ENCODE data around the gene RHPN2. TPM values are rescaled to one million over a fixed set of nuclear protein-coding genes. Genes with fewer than 3 reads are reported as not detected.
"Not testable (repeated sequence)": the region's sequence is repeated elsewhere in the genome, so short reads cannot be mapped to it uniquely, and the experiment has no call there.

The RHPN2 gene
- total and polyA plus RNA-seq, 4 donors: 4.0 to 17.5 (median 11.5) TPM

DNA sequence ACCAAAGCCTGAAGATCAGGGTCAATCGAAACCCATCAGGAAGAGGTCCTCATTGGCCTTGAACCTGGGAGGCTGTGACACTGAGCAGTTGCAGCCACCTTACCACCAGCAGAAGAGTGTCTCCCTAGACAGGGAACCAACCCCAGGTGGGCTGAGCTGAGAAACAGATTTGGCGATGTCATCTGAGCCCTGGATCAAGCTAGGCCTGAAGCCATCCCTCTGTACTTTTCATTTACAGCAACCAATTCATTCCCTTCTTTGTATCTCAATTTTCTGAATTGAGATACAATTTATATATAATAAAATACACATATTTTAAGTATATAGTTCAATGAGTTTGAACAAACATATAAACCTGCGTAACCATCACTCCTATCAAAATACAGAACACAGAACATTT is 14.6 kb downstream of the RHPN2 start:
- Histone ChIP-seq H3K27ac (ENCODE audit: low read depth in 1 of 2, low read length in 1 of 2) (no peak overlapping the region), H3K36me3 (ENCODE audit: control insufficient read depth in 4 of 4, insufficient read depth in 4 of 4, low read length in 4 of 4) (no peaks in the 10 kb centered on the region)
- WGBS, 2 donors: 97 to 99% methylated on average over 3 of the region's 3 CpGs

DNA sequence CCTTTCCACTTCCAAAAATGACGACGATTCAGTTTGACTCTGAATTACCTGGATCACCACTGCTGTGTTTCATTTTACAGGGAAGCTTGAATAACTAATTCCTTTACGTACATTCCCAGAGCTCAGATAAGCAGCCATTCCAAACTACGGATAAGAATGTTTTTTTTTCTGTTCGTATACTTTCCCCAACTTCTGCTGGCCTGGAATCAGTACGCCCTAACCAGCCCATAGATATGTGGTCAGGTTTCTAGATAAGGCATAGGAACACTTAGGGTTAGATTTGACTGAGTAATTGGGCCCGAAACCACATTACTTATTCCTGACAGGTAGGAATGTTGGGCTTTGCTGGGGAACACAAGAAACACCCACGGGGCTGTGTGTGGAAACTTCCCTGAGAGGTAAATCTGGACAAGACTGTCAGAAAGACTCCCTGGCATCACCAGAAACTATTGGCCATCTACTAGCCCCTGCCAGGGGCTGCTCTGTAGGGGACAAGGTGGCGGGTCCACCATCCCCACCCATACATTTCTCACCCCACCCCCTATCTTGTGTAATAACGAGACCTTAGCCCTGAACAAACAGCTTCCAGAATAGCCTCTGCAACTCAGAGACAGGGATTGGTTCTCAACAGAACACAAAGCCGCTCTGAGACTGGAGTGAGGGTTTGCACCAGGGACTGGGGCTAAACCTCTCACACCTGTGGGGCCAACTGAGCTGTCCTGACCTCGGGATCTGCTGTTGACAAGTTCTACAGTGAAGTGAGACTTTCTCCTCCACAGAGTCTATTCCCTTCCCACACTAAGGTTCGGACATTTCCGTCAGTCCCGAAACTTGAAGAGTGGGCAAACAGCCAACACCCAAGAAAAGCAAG is 15.6 kb downstream of the RHPN2 start:
- TF ChIP-seq, protein P1, sequence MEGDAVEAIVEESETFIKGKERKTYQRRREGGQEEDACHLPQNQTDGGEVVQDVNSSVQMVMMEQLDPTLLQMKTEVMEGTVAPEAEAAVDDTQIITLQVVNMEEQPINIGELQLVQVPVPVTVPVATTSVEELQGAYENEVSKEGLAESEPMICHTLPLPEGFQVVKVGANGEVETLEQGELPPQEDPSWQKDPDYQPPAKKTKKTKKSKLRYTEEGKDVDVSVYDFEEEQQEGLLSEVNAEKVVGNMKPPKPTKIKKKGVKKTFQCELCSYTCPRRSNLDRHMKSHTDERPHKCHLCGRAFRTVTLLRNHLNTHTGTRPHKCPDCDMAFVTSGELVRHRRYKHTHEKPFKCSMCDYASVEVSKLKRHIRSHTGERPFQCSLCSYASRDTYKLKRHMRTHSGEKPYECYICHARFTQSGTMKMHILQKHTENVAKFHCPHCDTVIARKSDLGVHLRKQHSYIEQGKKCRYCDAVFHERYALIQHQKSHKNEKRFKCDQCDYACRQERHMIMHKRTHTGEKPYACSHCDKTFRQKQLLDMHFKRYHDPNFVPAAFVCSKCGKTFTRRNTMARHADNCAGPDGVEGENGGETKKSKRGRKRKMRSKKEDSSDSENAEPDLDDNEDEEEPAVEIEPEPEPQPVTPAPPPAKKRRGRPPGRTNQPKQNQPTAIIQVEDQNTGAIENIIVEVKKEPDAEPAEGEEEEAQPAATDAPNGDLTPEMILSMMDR (IDR thresholded peaks at IDR 0.05; ENCODE audit: control extremely low read depth, extremely low read depth): no peak
- H3K4me3 ChIP-seq: no peak overlapping the region
- DNase-seq (peak in 1 of 3 donors; percentile 11), ATAC-seq (ENCODE audit: insufficient read depth, low FRiP score) (no peak)
- H3K9me3 ChIP-seq (ENCODE audit: control insufficient read depth in 4 of 4, insufficient read depth in 3 of 4, low read length in 3 of 4): no peaks in the 10 kb centered on the region
- 70 to 71% methylated on average over 15 of the region's 15 CpGs for WGBS, 2 donors
- H3K36me3 ChIP-seq (ENCODE audit: control insufficient read depth in 4 of 4, insufficient read depth in 4 of 4, low read length in 4 of 4): no peaks in the 10 kb centered on the region
- no peak overlapping the region for H3K27ac ChIP-seq (ENCODE audit: low read depth in 1 of 2, low read length in 1 of 2)
- H3K27me3 ChIP-seq (ENCODE audit: control insufficient read depth in 3 of 3, insufficient read depth in 3 of 3, low read length in 2 of 3): no peaks in the 10 kb centered on the region
- H3K4me1 ChIP-seq (ENCODE audit: control insufficient read depth in 5 of 5, insufficient read depth in 5 of 5, low read length in 5 of 5): no peaks in the 10 kb centered on the region
- no peak overlapping the region for H3K9ac ChIP-seq (ENCODE audit: insufficient read depth in 1 of 2, low read length in 2 of 2)

More for the DNA sequence above, 14.6 kb downstream of the RHPN2 start:
- H3K27me3 ChIP-seq (ENCODE audit: control insufficient read depth in 3 of 3, insufficient read depth in 3 of 3, low read length in 2 of 3): no peaks in the 10 kb centered on the region
- DNase-seq (no peak), ATAC-seq (ENCODE audit: insufficient read depth, low FRiP score) (no peak)
- H3K9me3 ChIP-seq (ENCODE audit: control insufficient read depth in 4 of 4, insufficient read depth in 3 of 4, low read length in 3 of 4): no peaks in the 10 kb centered on the region
- H3K4me1 ChIP-seq (ENCODE audit: control insufficient read depth in 5 of 5, insufficient read depth in 5 of 5, low read length in 5 of 5): no peaks in the 10 kb centered on the region
- TF ChIP-seq, protein P1 (IDR thresholded peaks at IDR 0.05; ENCODE audit: control extremely low read depth, extremely low read depth): no peak
- H3K4me3 ChIP-seq: no peak overlapping the region
- H3K9ac ChIP-seq (ENCODE audit: insufficient read depth in 1 of 2, low read length in 2 of 2): no peak overlapping the region

DNA sequence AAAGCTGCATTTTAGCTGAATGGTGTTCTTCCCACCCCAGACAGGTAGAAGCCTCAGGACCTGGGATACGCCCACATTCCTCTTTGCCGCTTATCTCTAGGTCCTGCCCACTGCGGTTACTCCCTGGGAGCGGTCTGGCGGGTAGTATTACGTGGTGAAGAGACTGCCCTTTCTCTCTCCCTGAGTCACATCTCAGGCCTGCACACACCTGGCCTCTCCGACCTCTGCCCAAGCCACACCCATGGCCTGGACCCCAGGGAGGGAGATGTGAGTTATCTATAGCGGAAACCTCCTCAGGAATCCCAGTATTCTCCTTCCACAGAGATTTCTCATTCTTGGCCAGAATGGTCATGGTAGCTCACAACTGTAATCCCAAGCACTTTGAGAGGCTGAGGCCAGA is 17.3 kb downstream of the RHPN2 start:
- no peaks in the 10 kb centered on the region for H3K27me3 ChIP-seq (ENCODE audit: control insufficient read depth in 3 of 3, insufficient read depth in 3 of 3, low read length in 2 of 3)
- TF ChIP-seq, protein P1 (IDR thresholded peaks at IDR 0.05; ENCODE audit: control extremely low read depth, extremely low read depth): no peak
- WGBS, 2 donors: 68 to 69% methylated on average over 8 of the region's 8 CpGs
- H3K4me3 ChIP-seq: no peak overlapping the region
- ATAC-seq (ENCODE audit: insufficient read depth, low FRiP score) (peak; percentile 78), DNase-seq (peak; percentile 16 to 55 (median 39))
- no peaks in the 10 kb centered on the region for H3K36me3 ChIP-seq (ENCODE audit: control insufficient read depth in 4 of 4, insufficient read depth in 4 of 4, low read length in 4 of 4)
- no peaks in the 10 kb centered on the region for H3K4me1 ChIP-seq (ENCODE audit: control insufficient read depth in 5 of 5, insufficient read depth in 5 of 5, low read length in 5 of 5)
- no peak overlapping the region for H3K27ac ChIP-seq (ENCODE audit: low read depth in 1 of 2, low read length in 1 of 2)
- H3K9me3 ChIP-seq (ENCODE audit: control insufficient read depth in 4 of 4, insufficient read depth in 3 of 4, low read length in 3 of 4): no peaks in the 10 kb centered on the region
- H3K9ac ChIP-seq (ENCODE audit: insufficient read depth in 1 of 2, low read length in 2 of 2): peak overlapping the region in 1 of 2 donors; percentile 44

DNA sequence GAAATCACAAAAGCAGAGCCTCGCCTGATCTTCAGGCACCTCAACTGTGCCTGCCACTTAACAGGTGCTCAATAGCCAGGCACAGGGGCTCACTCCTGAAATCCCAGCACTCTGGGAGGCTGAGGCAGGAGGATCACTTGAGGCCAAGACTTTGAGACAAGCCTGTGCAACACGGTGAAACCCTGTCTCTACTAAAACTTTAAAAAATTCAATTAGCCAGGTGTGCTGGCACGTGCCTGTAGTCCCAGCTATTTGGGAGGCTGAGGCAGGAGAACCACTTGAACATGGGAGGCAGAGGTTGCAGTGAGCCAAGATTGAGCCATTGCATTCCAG is 22.9 kb downstream of the RHPN2 start:
- ATAC-seq (ENCODE audit: insufficient read depth, low FRiP score); H3K27me3 ChIP-seq (ENCODE audit: control insufficient read depth in 3 of 3, insufficient read depth in 3 of 3, low read length in 2 of 3); H3K27ac ChIP-seq (ENCODE audit: low read depth in 1 of 2, low read length in 1 of 2); DNase-seq; H3K9me3 ChIP-seq (ENCODE audit: control insufficient read depth in 4 of 4, insufficient read depth in 3 of 4, low read length in 3 of 4); H3K4me3 ChIP-seq; H3K4me1 ChIP-seq (ENCODE audit: control insufficient read depth in 5 of 5, insufficient read depth in 5 of 5, low read length in 5 of 5); H3K9ac ChIP-seq (ENCODE audit: insufficient read depth in 1 of 2, low read length in 2 of 2); H3K36me3 ChIP-seq (ENCODE audit: control insufficient read depth in 4 of 4, insufficient read depth in 4 of 4, low read length in 4 of 4): not testable (repeated sequence)
- WGBS, 2 donors: 77 to 86% methylated on average over 3 of the region's 3 CpGs
